Myometrial cell (primary cell): ENCODE results near the gene RMND5A. TPM values are rescaled to one million over a fixed set of nuclear protein-coding genes. Genes with fewer than 3 reads are reported as not detected.

Experiments
- total RNA-seq: library from RNA; depleted of rRNA; stranded (reverse); fragments of >200 nt; gene quantifications from 2 replicates; pipeline ENCODE4 v1.2.3, GENCODE V29; 2015

The RMND5A gene, protein sequence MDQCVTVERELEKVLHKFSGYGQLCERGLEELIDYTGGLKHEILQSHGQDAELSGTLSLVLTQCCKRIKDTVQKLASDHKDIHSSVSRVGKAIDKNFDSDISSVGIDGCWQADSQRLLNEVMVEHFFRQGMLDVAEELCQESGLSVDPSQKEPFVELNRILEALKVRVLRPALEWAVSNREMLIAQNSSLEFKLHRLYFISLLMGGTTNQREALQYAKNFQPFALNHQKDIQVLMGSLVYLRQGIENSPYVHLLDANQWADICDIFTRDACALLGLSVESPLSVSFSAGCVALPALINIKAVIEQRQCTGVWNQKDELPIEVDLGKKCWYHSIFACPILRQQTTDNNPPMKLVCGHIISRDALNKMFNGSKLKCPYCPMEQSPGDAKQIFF
- total RNA-seq: 8.2 and 17.6 TPM in 2 replicates

DNA sequence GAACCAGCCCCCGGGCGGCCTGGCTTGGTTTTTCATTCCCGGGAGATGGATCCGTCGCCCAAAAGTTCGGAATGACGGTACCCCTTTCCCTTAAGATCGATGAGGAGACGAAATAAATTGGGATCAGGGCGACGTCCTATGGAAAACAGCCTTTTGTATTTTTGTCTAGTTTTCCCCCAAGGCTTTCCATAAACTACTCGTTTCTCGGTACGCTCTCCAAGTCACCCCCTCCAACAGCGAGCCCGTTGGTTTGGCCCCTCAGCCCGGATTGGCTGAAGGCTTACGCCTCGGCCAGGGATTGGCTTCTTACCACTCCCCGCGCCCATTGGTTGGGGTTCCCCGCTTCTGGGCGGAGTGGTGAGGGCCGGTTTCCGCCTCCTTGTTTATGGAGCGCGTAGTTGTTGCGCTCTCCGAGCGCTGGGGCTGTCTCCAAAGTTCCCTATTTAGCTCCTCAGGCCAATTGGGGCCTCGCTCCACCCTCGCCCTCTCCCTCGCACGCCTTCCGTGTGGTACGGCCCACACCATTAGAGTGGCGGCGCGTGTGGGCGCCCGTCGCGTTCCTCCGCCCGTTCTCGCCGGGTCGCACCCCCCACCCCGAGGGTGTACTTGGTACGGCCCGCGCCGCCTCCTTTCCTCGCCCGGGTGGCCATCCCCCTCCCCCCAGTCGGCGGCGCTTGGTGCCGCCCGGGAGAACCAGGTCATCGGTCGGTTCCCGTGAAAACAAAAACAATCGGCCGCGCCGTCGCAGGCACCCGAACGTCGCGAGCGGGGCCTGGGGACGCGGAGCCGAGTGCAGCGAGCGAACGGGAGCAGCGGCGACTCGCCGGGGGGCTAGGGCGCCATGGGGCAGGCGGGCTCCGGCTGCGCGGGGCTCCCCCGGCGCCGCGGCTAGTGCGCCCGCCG lies at the start of gene RMND5A:
TSS of gene RMND5A (plus strand) at position 655 of the 903 bp plus-strand sequence. CDS start 377 bp downstream, outside the sequence.

DNA sequence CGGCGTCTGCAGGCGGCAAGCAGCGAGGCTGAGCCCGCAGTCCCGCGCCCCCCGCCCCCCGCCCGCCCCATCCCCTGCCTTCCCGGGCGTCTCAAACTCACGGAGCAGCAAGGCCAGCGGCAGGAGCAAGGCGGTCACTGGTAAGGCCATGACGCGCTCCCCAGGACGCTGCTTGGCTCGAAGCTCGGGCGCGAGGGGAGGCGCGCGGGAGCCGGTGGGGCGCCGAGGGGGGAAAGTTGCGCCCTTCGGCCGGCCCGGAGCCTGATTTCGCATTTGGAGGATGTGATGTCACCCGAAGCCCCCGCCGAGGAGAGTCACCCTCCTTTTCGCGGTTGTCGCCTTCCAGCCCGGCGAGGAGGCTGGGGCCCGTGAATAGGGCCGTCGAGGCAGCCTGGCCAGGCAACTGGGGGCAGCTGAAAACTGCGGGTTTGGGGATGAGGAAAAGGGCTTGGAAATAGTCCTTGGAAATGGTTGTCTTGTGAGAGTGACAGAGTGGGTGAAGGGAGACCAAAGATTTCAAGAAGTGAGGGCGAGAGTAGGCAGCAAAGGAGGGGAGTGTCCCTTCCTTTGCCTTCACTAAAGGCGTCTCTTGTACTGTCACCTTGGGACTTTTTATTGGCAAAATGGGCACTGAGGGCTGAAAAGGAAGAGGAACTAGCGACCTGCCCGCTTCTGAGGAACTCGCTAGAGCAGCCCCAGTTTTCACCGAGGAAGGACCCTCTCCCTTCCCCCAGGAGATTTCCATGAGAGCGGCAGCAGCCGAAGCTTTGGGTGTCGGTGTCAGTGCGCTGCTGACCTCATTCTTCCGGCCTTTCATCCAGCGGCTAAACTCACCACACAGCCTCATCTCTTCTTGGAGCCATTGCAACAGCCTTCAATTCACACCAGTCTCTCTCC lies 70.8 kb downstream of the RMND5A start, which contains the start of gene CD8A:
TSS of gene CD8A (minus strand) at position 238 of the 897 bp plus-strand sequence. CDS start at position 150, 88 bp downstream.

Other genes with a start within 250 kb of the RMND5A start
- 60.0 and 67.9 TPM in 2 replicates for gene CHMP3, start 156.8 kb upstream of the RMND5A start, total RNA-seq
- 11.0 and 18.1 TPM in 2 replicates for gene RNF103, start 96.4 kb upstream of the RMND5A start, total RNA-seq
- gene CD8A, start 70.6 kb downstream of the RMND5A start, total RNA-seq: not detected in 2 replicates
- gene CD8B, start 141.6 kb downstream of the RMND5A start, total RNA-seq: not detected in 2 replicates
- under 0.01 and 0.35 TPM in 2 replicates for gene RGPD1, start 221.8 kb downstream of the RMND5A start, total RNA-seq